ENCODE results near the gene NKX2-8.
"Not testable (repeated sequence)": the region's sequence is repeated elsewhere in the genome, so short reads cannot be mapped to it uniquely, and the experiment has no call there.

Gene NKX2-8

DNA sequence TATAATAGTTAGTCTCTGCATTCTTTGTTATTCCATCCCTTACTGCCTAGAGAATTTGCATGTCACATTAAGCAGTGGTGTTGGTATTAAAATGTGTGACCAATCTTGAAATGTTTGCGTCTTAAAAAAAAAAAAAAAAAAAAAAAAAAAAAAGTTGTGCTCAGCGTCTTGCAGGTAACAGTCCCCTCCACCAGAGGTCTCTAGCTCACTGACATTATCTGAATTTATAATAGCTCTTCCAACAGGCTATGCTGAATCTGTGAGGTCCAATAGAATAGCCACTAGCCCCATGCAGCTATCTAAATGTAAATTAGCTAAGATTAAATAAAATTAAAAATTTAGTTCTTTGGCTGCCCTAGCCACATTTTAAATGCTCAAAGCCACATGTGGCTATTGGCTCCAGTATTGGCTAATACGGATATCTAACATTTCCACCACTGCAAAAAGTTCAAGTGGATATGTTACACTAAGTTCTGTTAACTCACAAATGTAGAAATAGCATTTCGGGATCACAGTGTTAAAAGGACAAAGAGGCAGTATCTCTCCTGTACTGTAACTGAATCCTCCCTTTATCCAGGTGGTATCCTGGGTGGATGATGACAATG lies 28.7 kb downstream of the NKX2-8 start:
- Mint-ChIP-seq H3K27me3 (peaks cover 4% of the 10 kb centered on the region), H3K27ac (no peak overlapping the region), H3K9me3 (no peaks in the 10 kb centered on the region), H3K4me3 (no peak overlapping the region), H3K36me3 (no peaks in the 10 kb centered on the region), H3K4me1 (no peaks in the 10 kb centered on the region)
- CTCF ChIA-PET, result interaction anchor here (0.6 to 2.5 kb wide), 18 partner anchors 10 to 485 kb away, joined by 3 to 16 read pairs (median 4); no protein-coding TSS in a partner anchor
- DNase-seq, result no peak

DNA sequence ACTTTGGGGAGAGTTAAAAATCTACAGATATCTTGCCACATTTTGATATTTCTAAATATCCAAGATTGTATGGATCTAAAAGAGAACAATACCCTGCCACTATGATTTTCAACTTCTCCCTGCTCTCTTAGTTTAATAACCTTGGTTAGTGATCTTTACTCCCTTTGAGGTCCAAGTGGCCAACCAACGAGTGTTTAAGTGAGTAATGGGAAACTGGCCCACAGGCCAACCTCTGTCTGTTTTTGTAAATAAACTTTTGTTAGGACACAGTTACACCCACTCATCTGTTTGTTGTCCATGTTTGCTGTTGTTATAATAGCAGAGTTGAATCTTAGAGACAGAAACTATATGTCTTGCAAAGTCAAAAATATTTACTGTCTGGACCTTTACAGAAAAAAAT lies 31.5 kb downstream of the NKX2-8 start:
- Mint-ChIP-seq H3K36me3 (no peaks in the 10 kb centered on the region), H3K4me3 (no peak overlapping the region), H3K27ac (no peak overlapping the region), H3K9me3 (no peaks in the 10 kb centered on the region), H3K27me3 (peaks cover 4% of the 10 kb centered on the region), H3K4me1 (no peaks in the 10 kb centered on the region)
- CTCF ChIA-PET, result no interaction called here
- DNase-seq, result no peak

DNA sequence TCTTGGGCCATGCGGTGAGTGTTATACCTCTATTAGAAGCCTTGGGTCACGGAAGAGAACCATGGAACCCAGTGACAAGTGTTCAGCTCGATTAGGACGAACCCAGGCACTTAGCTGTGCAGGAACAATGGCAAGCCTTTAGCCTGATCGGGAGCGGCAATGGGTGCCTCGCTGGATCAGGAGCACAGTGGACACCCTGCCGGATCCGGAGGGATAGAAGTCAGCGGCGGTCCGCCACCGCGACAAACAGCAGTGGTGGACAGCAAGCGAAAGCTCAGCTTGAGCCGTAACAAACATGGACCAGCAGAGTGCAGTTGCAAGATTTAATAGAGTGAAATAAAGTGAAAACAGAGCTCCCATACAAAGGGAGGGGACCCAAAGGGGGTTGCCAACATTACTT lies 38.1 kb downstream of the NKX2-8 start:
- H3K27me3 Mint-ChIP-seq, DNase-seq, H3K9me3 Mint-ChIP-seq, H3K36me3 Mint-ChIP-seq, H3K27ac Mint-ChIP-seq, H3K4me1 Mint-ChIP-seq, H3K4me3 Mint-ChIP-seq: not testable (repeated sequence)
- CTCF ChIA-PET, result interaction anchor here (1.7 kb wide), 1 partner anchor 10 kb away, joined by 5 read pairs; no protein-coding TSS in a partner anchor

DNA sequence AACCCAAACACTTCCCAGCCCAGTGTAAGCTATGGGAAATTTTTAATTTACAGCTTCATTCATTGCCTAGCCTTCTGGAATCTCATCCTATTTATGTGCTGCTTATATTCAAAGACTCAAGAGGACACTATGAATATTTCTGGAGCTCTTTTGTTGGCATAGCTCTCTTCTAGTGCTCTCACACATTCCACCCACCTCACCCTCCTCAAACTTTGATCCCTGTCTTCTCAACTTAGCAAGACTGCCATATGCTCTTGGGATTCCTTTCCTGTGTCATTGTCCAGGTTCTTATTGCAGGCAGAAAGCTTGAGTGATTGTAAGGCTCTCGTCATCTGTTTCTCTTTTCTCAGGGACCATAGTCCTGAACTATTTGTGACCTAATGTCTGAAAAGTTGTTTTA lies 44.4 kb downstream of the NKX2-8 start:
- no peak for DNase-seq
- Mint-ChIP-seq H3K4me3 (no peak overlapping the region), H3K4me1 (no peaks in the 10 kb centered on the region), H3K9me3 (no peaks in the 10 kb centered on the region), H3K36me3 (no peaks in the 10 kb centered on the region), H3K27me3 (peaks cover 10% of the 10 kb centered on the region), H3K27ac (no peak overlapping the region)
- CTCF ChIA-PET, result interaction anchor here (0.8 to 0.9 kb wide), 2 partner anchors 16 to 69 kb away, joined by 3 to 5 read pairs; no protein-coding TSS in a partner anchor

All from activated naive CD4-positive, alpha-beta T cell treated with anti-CD3 and anti-CD28 coated beads, Interleukin-2, amount 10 ng/mL, durations not matched to agents 7 days and 5 days (primary cell).